ENCODE measurements around the gene NLE1. TPM values are rescaled to one million over a fixed set of nuclear protein-coding genes. Genes with fewer than 3 reads are reported as not detected.

NLE1 gene
- total RNA-seq, 1 donor from 2014 or later, result 23.8 TPM

- Mint-ChIP-seq H3K9me3 (no peaks in the 10 kb centered on the region), H3K4me1 (peaks cover 3% of the 10 kb centered on the region), H3K36me3 (no peaks in the 10 kb centered on the region), H3K27me3 (ENCODE audit: low read depth) (peaks cover 10% of the 10 kb centered on the region), H3K4me3 (no peak overlapping the region), H3K27ac (no peak overlapping the region)
- DNase-seq (ENCODE audit: low spot score in 2 of 2, unreplicated experiment in 2 of 2), result no peak
- no peak for TF ChIP-seq CTCF (IDR thresholded peaks at IDR 0.05; ENCODE audit: unreplicated experiment)
Measured at GRCh38 chr17:35167046-35167445, 24.9 kb upstream of the NLE1 start.

- Mint-ChIP-seq H3K4me1 (peaks cover 3% of the 10 kb centered on the region), H3K9me3 (no peaks in the 10 kb centered on the region), H3K4me3 (no peak overlapping the region)
Measured at GRCh38 chr17:35166526-35166925, 24.4 kb upstream of the NLE1 start.

GRCh38 chr17:35164716-35165115, 22.6 kb upstream of the NLE1 start:
- Mint-ChIP-seq H3K27ac (no peak overlapping the region), H3K4me1 (peaks cover 9% of the 10 kb centered on the region), H3K9me3 (no peaks in the 10 kb centered on the region), H3K4me3 (no peak overlapping the region), H3K27me3 (ENCODE audit: low read depth) (peaks cover 18% of the 10 kb centered on the region), H3K36me3 (no peaks in the 10 kb centered on the region)
- no peak for TF ChIP-seq CTCF (IDR thresholded peaks at IDR 0.05; ENCODE audit: unreplicated experiment)
- no peak for DNase-seq (ENCODE audit: low spot score in 2 of 2, unreplicated experiment in 2 of 2)

More at GRCh38 chr17:35166526-35166925, 24.4 kb upstream of the NLE1 start:
- TF ChIP-seq CTCF (IDR thresholded peaks at IDR 0.05; ENCODE audit: unreplicated experiment), result no peak
- Mint-ChIP-seq H3K27ac (no peak overlapping the region), H3K27me3 (ENCODE audit: low read depth) (peaks cover 12% of the 10 kb centered on the region), H3K36me3 (no peaks in the 10 kb centered on the region)
- DNase-seq (ENCODE audit: low spot score in 2 of 2, unreplicated experiment in 2 of 2), result no peak

GRCh38 chr17:35163886-35164285, 21.8 kb upstream of the NLE1 start:
- no peak for TF ChIP-seq CTCF (IDR thresholded peaks at IDR 0.05; ENCODE audit: unreplicated experiment)
- H3K36me3 Mint-ChIP-seq, result no peaks in the 10 kb centered on the region
- DNase-seq (ENCODE audit: low spot score in 2 of 2, unreplicated experiment in 2 of 2), result no peak
- H3K27me3 Mint-ChIP-seq (ENCODE audit: low read depth), result peaks cover 22% of the 10 kb centered on the region
- H3K4me3 Mint-ChIP-seq, result no peak overlapping the region
- no peaks in the 10 kb centered on the region for H3K9me3 Mint-ChIP-seq
- peaks cover 10% of the 10 kb centered on the region for H3K4me1 Mint-ChIP-seq
- H3K27ac Mint-ChIP-seq, result no peak overlapping the region

- Mint-ChIP-seq H3K27ac (no peak overlapping the region), H3K36me3 (no peaks in the 10 kb centered on the region), H3K9me3 (no peaks in the 10 kb centered on the region), H3K4me3 (no peak overlapping the region), H3K27me3 (ENCODE audit: low read depth) (peaks cover 27% of the 10 kb centered on the region), H3K4me1 (peaks cover 10% of the 10 kb centered on the region)
- no peak for TF ChIP-seq CTCF (IDR thresholded peaks at IDR 0.05; ENCODE audit: unreplicated experiment)
- no peak for DNase-seq (ENCODE audit: low spot score in 2 of 2, unreplicated experiment in 2 of 2)
Measured at GRCh38 chr17:35162755-35163154, 20.7 kb upstream of the NLE1 start.

GRCh38 chr17:35161281-35161761, 19.2 kb upstream of the NLE1 start:
- peaks cover 9% of the 10 kb centered on the region for H3K4me1 Mint-ChIP-seq
- peaks cover 29% of the 10 kb centered on the region for H3K27me3 Mint-ChIP-seq (ENCODE audit: low read depth)
- H3K4me3 Mint-ChIP-seq, result no peak overlapping the region
- no peak overlapping the region for H3K27ac Mint-ChIP-seq
- DNase-seq (ENCODE audit: low spot score in 2 of 2, unreplicated experiment in 2 of 2), result no peak
- TF ChIP-seq CTCF (IDR thresholded peaks at IDR 0.05; ENCODE audit: unreplicated experiment), result no peak
- no peaks in the 10 kb centered on the region for H3K9me3 Mint-ChIP-seq
- no peaks in the 10 kb centered on the region for H3K36me3 Mint-ChIP-seq
